Activated T-cell treated with anti-CD3 and anti-CD28 coated beads, Interleukin-2, amount 50 U/mL, for 48 hours (primary cell): ENCODE results near the gene CLEC18C.
"Not testable (repeated sequence)": the region's sequence is repeated elsewhere in the genome, so short reads cannot be mapped to it uniquely, and the experiment has no call there.

ENCODE experiments used
- DNase-seq, 2 experiments: peaks; one replicate each; pipeline ENCODE4 v3.0.0-alpha.2; 2020

The CLEC18C gene

GRCh38 chr16:70159355-70160348 is 13.9 kb upstream of the CLEC18C start:
- DNase-seq: no peak

GRCh38 chr16:70160388-70160787 is 13.2 kb upstream of the CLEC18C start:
- DNase-seq: peak in 1 of 2 experiments; percentile 16

- no peak for DNase-seq
Measured at GRCh38 chr16:70160821-70161220, 12.8 kb upstream of the CLEC18C start.

GRCh38 chr16:70161350-70161749 is 12.2 kb upstream of the CLEC18C start:
- peak in 1 of 2 experiments; percentile 20 for DNase-seq

GRCh38 chr16:70162041-70162451 is 11.5 kb upstream of the CLEC18C start:
- DNase-seq: peak in 1 of 2 experiments; percentile 14

- peak; percentile 18 to 22 for DNase-seq
Measured at GRCh38 chr16:70163596-70163995, 10.0 kb upstream of the CLEC18C start.

- not testable (repeated sequence) for DNase-seq
Measured at GRCh38 chr16:70166688-70167087, 6.9 kb upstream of the CLEC18C start.

GRCh38 chr16:70173916-70174315 is 329 bp downstream of the CLEC18C start:
- DNase-seq: not testable (repeated sequence)

- not testable (repeated sequence) for DNase-seq
Measured at GRCh38 chr16:70174387-70174932, 873 bp downstream of the CLEC18C start.

- not testable (repeated sequence) for DNase-seq
Measured at GRCh38 chr16:70187858-70188607, 14.4 kb downstream of the CLEC18C start.

- not testable (repeated sequence) for DNase-seq
Measured at GRCh38 chr16:70188608-70188915, 15.0 kb downstream of the CLEC18C start.

- DNase-seq: not testable (repeated sequence)
Measured at GRCh38 chr16:70190574-70190973, 17.0 kb downstream of the CLEC18C start.

- not testable (repeated sequence) for DNase-seq
Measured at GRCh38 chr16:70196683-70197300, 23.2 kb downstream of the CLEC18C start.

- DNase-seq: not testable (repeated sequence)
Measured at GRCh38 chr16:70197611-70198010, 24.0 kb downstream of the CLEC18C start.

- DNase-seq: not testable (repeated sequence)
Measured at GRCh38 chr16:70198230-70198629, 24.6 kb downstream of the CLEC18C start.

GRCh38 chr16:70198666-70199065 is 25.1 kb downstream of the CLEC18C start:
- not testable (repeated sequence) for DNase-seq

- not testable (repeated sequence) for DNase-seq
Measured at GRCh38 chr16:70199170-70199569, 25.6 kb downstream of the CLEC18C start.

GRCh38 chr16:70200063-70200462 is 26.5 kb downstream of the CLEC18C start:
- not testable (repeated sequence) for DNase-seq

- DNase-seq: not testable (repeated sequence)
Measured at GRCh38 chr16:70203508-70203907, 29.9 kb downstream of the CLEC18C start.

GRCh38 chr16:70204010-70204409 is 30.4 kb downstream of the CLEC18C start:
- not testable (repeated sequence) for DNase-seq

GRCh38 chr16:70204668-70205405 is 31.2 kb downstream of the CLEC18C start:
- DNase-seq: not testable (repeated sequence)

- not testable (repeated sequence) for DNase-seq
Measured at GRCh38 chr16:70206382-70206781, 32.8 kb downstream of the CLEC18C start.
